Caco-2 (cell line): ENCODE measurements around the gene CEP112. TPM values are rescaled to one million over a fixed set of nuclear protein-coding genes. Genes with fewer than 3 reads are reported as not detected.

Source experiments
- BruUV-seq: library from RNA; stranded (reverse); fragments of 400-500 nt; replicated peaks from 2 replicates; lab custom pipeline; 2021; lab: Mats Ljungman, UMichigan
- CTCF ChIA-PET: fragments of 300-600 bp; sonication (Branson Sonifier 250); formaldehyde crosslinking; loops from one replicate; lab custom pipeline; 2022; ENCODE audit warnings: antibody characterized with exemption; lab: Charles Lee
- POLR2A ChIA-PET: fragments of 300-600 bp; sonication (Branson Sonifier 250); formaldehyde crosslinking; loops from one replicate; lab custom pipeline; 2022; ENCODE audit warnings: antibody characterized with exemption; lab: Charles Lee
- DNase-seq, 2 experiments: peaks; one replicate each; pipeline versions ENCODE4 v3.0.0 to v3.0.0-alpha.2; 2020 to 2022
- H3K27me3 ChIP-seq: replicated peaks from 2 replicates; pipeline ENCODE4 v1.6.0; 2011; ENCODE audit warnings: low read length; ENCODE audit not compliant: control insufficient read depth, insufficient read depth
- H3K36me3 ChIP-seq: 2 replicates; pipeline ENCODE4 v1.5.1; 2011; ENCODE audit warnings: low read length; ENCODE audit not compliant: control insufficient read depth, insufficient read depth
- H3K4me1 ChIP-seq: fragments of 250-450 bp; sonication (Bioruptor Pico); 2 replicates; pipeline ENCODE4 v1.5.1; 2020; ENCODE audit warnings: mild to moderate bottlenecking
- H3K4me3 ChIP-seq: 2 replicates; pipeline ENCODE4 v1.5.1; 2011; ENCODE audit warnings: low read depth, mild to moderate bottlenecking, control low read depth, low read length
- H3K9me3 ChIP-seq: fragments of 250-450 bp; sonication (Bioruptor Pico); 2 replicates; pipeline ENCODE4 v1.5.1; 2020; ENCODE audit warnings: mild to moderate bottlenecking, moderate library complexity
- H3K27ac Mint-ChIP-seq: one replicate; pipeline ENCODE4 v1.8.0; 2022; ENCODE audit warnings: mixed read lengths; ENCODE audit not compliant: unreplicated experiment
- H3K27me3 Mint-ChIP-seq: one replicate; pipeline ENCODE4 v1.8.0; 2022; ENCODE audit warnings: mixed read lengths; ENCODE audit not compliant: insufficient read depth, unreplicated experiment
- H3K36me3 Mint-ChIP-seq: one replicate; pipeline ENCODE4 v1.8.0; 2022; ENCODE audit warnings: mild to moderate bottlenecking, mixed read lengths; ENCODE audit not compliant: insufficient read depth, unreplicated experiment
- H3K4me1 Mint-ChIP-seq: one replicate; pipeline ENCODE4 v1.8.0; 2022; ENCODE audit warnings: low read depth, mixed read lengths; ENCODE audit not compliant: unreplicated experiment
- H3K4me3 Mint-ChIP-seq: one replicate; pipeline ENCODE4 v1.8.0; 2022; ENCODE audit warnings: mild to moderate bottlenecking, moderate library complexity, mixed read lengths; ENCODE audit not compliant: unreplicated experiment
- H3K9me3 Mint-ChIP-seq: one replicate; pipeline ENCODE4 v1.8.0; 2022; ENCODE audit warnings: mixed read lengths; ENCODE audit not compliant: unreplicated experiment
- CTCF ChIP-seq, 2 experiments: fragments of 200-600 bp in 1 of 2; IDR thresholded peaks; 1 replicate in 1 of 2; 2 replicates in 1 of 2; pipeline versions ENCODE4 v1.5.1 to v1.8.0; 2011 to 2022; ENCODE audit warnings: antibody characterized with exemption in 1 of 2, control low read depth in 1 of 2, inconsistent platforms in 1 of 2, low read depth in 1 of 2, low read length in 1 of 2, mild to moderate bottlenecking in 1 of 2, moderate library complexity in 1 of 2; ENCODE audit not compliant: insufficient read depth in 1 of 2, severe bottlenecking in 1 of 2, unreplicated experiment in 1 of 2
- intact Hi-C: fragments of 100-400 bp; cut with micrococcal nuclease; formaldehyde crosslinking; loops from one replicate; pipeline ENCODE4 v1.10.0; 2022; ENCODE audit not compliant: unreplicated experiment
- total RNA-seq: library from RNA; stranded (reverse); gene quantifications from 2 replicates; pipeline ENCODE4 v1.2.3, GENCODE V29; 2022

Gene CEP112
- total RNA-seq, 1 experiment from 2014 or later, result 4.7 TPM

GRCh38 chr17:65644545-65644944 lies 547.4 kb downstream of the CEP112 start:
- Mint-ChIP-seq H3K27ac (no peak overlapping the region), H3K9me3 (peaks cover 43% of the 10 kb centered on the region), H3K27me3 (no peaks in the 10 kb centered on the region), H3K4me1 (no peaks in the 10 kb centered on the region), H3K36me3 (no peaks in the 10 kb centered on the region), H3K4me3 (no peak overlapping the region)
- Histone ChIP-seq H3K4me1 (no peaks in the 10 kb centered on the region), H3K9me3 (peaks cover 20% of the 10 kb centered on the region), H3K27me3 (no peaks in the 10 kb centered on the region), H3K4me3 (no peak overlapping the region), H3K36me3 (no peaks in the 10 kb centered on the region)
- no peak for DNase-seq
- intact Hi-C loops, result no loop called here
- POLR2A ChIA-PET, result no interaction called here
- BruUV-seq, result no TSS peak
- no peak for TF ChIP-seq CTCF (IDR thresholded peaks at IDR 0.05; ENCODE audit: insufficient read depth in 1 of 2, low read depth in 1 of 2, low read length in 1 of 2, severe bottlenecking in 1 of 2, unreplicated experiment in 1 of 2)
- CTCF ChIA-PET, result no interaction called here

- Mint-ChIP-seq H3K9me3 (peaks cover 15% of the 10 kb centered on the region), H3K36me3 (no peaks in the 10 kb centered on the region), H3K4me1 (peaks cover 37% of the 10 kb centered on the region), H3K27ac (no peak overlapping the region), H3K4me3 (no peak overlapping the region), H3K27me3 (no peaks in the 10 kb centered on the region)
- DNase-seq, result peak in 1 of 2 experiments; percentile 32
- Histone ChIP-seq H3K4me3 (no peak overlapping the region), H3K4me1 (peaks cover 29% of the 10 kb centered on the region), H3K27me3 (no peaks in the 10 kb centered on the region), H3K36me3 (no peaks in the 10 kb centered on the region), H3K9me3 (peaks cover 6% of the 10 kb centered on the region; the same call in 1 of the 2 replicates)
- CTCF ChIA-PET, result no interaction called here
- intact Hi-C loops, result no loop called here
- BruUV-seq, result no TSS peak
- no peak for TF ChIP-seq CTCF (IDR thresholded peaks at IDR 0.05; ENCODE audit: insufficient read depth in 1 of 2, low read depth in 1 of 2, low read length in 1 of 2, severe bottlenecking in 1 of 2, unreplicated experiment in 1 of 2)
- POLR2A ChIA-PET, result no interaction called here
These were observed 553.5 kb downstream of the CEP112 start for GRCh38 chr17:65638221-65638975.

- no peaks in the 10 kb centered on the region for H3K36me3 Mint-ChIP-seq
- no peaks in the 10 kb centered on the region for H3K27me3 Mint-ChIP-seq
- no peak for DNase-seq
- BruUV-seq, result no TSS peak
- peaks cover 39% of the 10 kb centered on the region for H3K4me1 Mint-ChIP-seq
- no peak overlapping the region for H3K4me3 Mint-ChIP-seq
- H3K9me3 ChIP-seq, result peaks cover 6% of the 10 kb centered on the region; the same call in 1 of the 2 replicates
- intact Hi-C loops, result no loop called here
- H3K9me3 Mint-ChIP-seq, result peaks cover 15% of the 10 kb centered on the region
- H3K27ac Mint-ChIP-seq, result peak overlapping the region; percentile 27
- no peak overlapping the region for H3K4me3 ChIP-seq
- CTCF ChIA-PET, result no interaction called here
- no peaks in the 10 kb centered on the region for H3K27me3 ChIP-seq
- no peak for TF ChIP-seq CTCF (IDR thresholded peaks at IDR 0.05; ENCODE audit: insufficient read depth in 1 of 2, low read depth in 1 of 2, low read length in 1 of 2, severe bottlenecking in 1 of 2, unreplicated experiment in 1 of 2)
- POLR2A ChIA-PET, result no interaction called here
- peaks cover 32% of the 10 kb centered on the region for H3K4me1 ChIP-seq
- no peaks in the 10 kb centered on the region for H3K36me3 ChIP-seq
These were observed 554.1 kb downstream of the CEP112 start for GRCh38 chr17:65637786-65638185.
